Ovary (tissue), 3 donors: ENCODE results near the gene TC2N.

Source experiments
- POLR2A ChIP-seq: fragments of 450-650 bp; IDR thresholded peaks from one replicate; pipeline ENCODE4 v1.6.1; 2017; ENCODE audit warnings: antibody characterized with exemption, mild to moderate bottlenecking, moderate library complexity
- TF ChIP-seq, protein P1 (sequence below), 3 donors: fragments of 450-650 bp in 2 of 3; fragments of 200-600 bp in 1 of 3; IDR thresholded peaks; one replicate each; pipeline versions ENCODE4 v1.5.1 to v1.8.0; 2016 to 2022; ENCODE audit warnings: antibody characterized with exemption in 3 of 3, mild to moderate bottlenecking in 1 of 3
- donor health status: DM: no; HTN: no; CAD: no.

GRCh38 chr14:91786188-91786587, 81.1 kb downstream of the TC2N start:
- no peak for TF ChIP-seq POLR2A
- TF ChIP-seq, protein P1, sequence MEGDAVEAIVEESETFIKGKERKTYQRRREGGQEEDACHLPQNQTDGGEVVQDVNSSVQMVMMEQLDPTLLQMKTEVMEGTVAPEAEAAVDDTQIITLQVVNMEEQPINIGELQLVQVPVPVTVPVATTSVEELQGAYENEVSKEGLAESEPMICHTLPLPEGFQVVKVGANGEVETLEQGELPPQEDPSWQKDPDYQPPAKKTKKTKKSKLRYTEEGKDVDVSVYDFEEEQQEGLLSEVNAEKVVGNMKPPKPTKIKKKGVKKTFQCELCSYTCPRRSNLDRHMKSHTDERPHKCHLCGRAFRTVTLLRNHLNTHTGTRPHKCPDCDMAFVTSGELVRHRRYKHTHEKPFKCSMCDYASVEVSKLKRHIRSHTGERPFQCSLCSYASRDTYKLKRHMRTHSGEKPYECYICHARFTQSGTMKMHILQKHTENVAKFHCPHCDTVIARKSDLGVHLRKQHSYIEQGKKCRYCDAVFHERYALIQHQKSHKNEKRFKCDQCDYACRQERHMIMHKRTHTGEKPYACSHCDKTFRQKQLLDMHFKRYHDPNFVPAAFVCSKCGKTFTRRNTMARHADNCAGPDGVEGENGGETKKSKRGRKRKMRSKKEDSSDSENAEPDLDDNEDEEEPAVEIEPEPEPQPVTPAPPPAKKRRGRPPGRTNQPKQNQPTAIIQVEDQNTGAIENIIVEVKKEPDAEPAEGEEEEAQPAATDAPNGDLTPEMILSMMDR (IDR thresholded peaks at IDR 0.05) = no peak
